T-helper 1 cell treated with Interleukin-12 subunit alpha and Interleukin-12 subunit beta and Interleukin-4 antibody, amounts not matched to agents 30 μg/mL and 1 μg/mL, for 36 hours (primary cell): ENCODE data around the gene HYAL1.
"Not testable (repeated sequence)": the region's sequence is repeated elsewhere in the genome, so short reads cannot be mapped to it uniquely, and the experiment has no call there.

Experiments
- H3K27ac Mint-ChIP-seq: one replicate; pipeline ENCODE4 v1.8.0; 2021; ENCODE audit warnings: mild to moderate bottlenecking, mixed read lengths
- H3K27me3 Mint-ChIP-seq: one replicate; pipeline ENCODE4 v1.8.0; 2021; ENCODE audit warnings: low read depth, mixed read lengths
- H3K36me3 Mint-ChIP-seq: one replicate; pipeline ENCODE4 v1.8.0; 2021; ENCODE audit warnings: low read depth, mixed read lengths
- H3K4me1 Mint-ChIP-seq: one replicate; pipeline ENCODE4 v1.8.0; 2021; ENCODE audit warnings: low read depth, mixed read lengths
- H3K4me3 Mint-ChIP-seq: one replicate; pipeline ENCODE4 v1.8.0; 2021; ENCODE audit warnings: mild to moderate bottlenecking, moderate library complexity, mixed read lengths
- H3K9me3 Mint-ChIP-seq: one replicate; pipeline ENCODE4 v1.8.0; 2021; ENCODE audit warnings: mixed read lengths

The HYAL1 gene

DNA sequence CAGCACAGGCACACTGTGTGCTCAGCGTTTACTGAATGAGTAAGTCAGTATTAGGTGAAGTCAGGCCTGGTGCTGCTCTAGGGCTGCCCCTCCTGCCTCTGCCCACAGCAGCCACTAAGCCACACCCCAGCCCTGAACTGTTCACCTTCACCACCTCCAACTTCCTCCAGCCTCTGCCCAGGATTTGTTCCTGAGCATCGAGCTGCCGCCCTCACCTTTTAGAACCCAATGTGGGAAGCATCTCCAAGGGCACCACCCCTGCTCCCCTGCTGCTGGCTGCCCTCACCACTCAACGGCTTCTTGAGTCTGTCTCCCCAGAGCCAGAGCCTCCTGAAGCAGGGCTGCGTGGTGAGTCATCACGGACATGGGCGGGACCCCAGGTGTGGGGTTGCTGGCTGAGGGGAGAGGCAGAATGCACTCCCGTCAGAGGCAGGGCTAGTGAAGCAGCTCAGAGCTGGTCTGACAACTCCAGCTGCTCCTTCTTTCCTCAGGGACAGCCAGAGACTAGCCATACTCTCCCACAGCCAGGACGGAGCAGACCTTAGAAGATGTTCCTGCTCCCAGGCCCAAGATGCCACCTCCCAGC is 13.4 kb upstream of the HYAL1 start:
- Mint-ChIP-seq H3K27me3 (no peaks in the 10 kb centered on the region), H3K36me3 (peaks cover 7% of the 10 kb centered on the region), H3K9me3 (no peaks in the 10 kb centered on the region), H3K27ac (peak overlapping the region; percentile 71), H3K4me3 (peak overlapping the region; percentile 10), H3K4me1 (peaks cover 31% of the 10 kb centered on the region)

DNA sequence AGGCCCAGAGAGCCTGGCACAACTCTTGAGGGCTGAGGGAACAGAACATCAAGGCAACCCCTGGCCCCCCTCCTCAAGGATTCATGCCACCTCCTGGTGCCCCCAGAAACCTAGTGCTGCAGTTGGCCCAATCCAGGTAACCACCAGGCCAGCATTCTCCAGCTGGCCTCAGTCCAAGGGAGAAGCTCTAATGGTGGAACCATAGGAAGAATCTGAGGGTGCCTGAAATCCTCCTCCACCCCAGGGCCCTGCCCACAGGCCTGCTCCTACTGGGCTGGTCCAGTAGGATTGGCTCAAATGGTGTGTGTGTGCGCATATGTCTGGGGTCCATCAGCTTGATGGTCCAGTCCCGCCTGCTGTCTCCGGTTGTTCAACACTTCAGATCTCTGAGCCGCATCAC is 11.4 kb upstream of the HYAL1 start:
- Mint-ChIP-seq H3K9me3 (no peaks in the 10 kb centered on the region), H3K4me1 (peaks cover 24% of the 10 kb centered on the region), H3K27me3 (no peaks in the 10 kb centered on the region), H3K4me3 (no peak overlapping the region), H3K36me3 (peaks cover 7% of the 10 kb centered on the region), H3K27ac (peak overlapping the region; percentile 41)

DNA sequence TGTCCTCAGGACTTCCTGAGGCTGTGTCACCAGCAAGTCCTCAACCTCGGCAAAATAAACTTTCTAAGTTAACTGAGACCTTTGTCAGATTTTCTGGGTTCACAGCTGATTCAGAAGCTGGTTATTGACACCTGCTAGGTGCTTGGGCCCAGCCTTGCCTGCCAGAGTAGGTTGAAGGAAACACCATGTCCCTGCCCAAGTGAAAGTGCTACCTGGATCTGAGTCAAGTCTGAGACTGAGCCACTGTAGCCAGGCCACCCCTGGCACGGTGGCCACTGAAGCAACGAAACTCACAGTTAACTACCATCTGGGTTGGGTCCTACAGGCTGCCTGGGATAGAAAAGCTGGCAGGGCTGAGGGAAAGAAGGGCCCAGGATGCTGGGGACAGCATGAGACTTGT is 11.0 kb upstream of the HYAL1 start:
- H3K27ac Mint-ChIP-seq = no peak overlapping the region
- H3K4me3 Mint-ChIP-seq = no peak overlapping the region

DNA sequence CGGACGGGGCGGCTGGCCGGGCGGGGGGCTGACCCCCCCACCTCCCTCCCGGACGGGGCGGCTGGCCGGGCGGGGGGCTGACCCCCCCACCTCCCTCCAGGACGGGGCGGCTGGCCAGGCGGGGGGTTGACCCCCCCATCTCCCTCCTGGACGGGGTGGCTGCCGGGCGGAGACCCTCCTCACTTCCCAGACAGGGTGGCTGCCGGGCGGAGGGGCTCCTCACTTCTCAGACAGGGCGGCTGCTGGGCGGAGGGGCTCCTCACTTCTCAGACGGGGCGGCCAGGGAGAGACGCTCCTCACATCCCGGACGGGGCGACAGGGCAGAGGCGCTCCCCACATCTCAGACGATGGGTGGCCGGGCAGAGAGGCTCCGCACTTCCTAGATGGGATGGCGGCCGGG is 8.7 kb upstream of the HYAL1 start:
- H3K36me3 Mint-ChIP-seq, H3K27ac Mint-ChIP-seq, H3K4me3 Mint-ChIP-seq, H3K27me3 Mint-ChIP-seq, H3K9me3 Mint-ChIP-seq: not testable (repeated sequence)
- peaks cover 13% of the 10 kb centered on the region for H3K4me1 Mint-ChIP-seq

More for the DNA sequence above, 11.0 kb upstream of the HYAL1 start:
- Mint-ChIP-seq H3K27me3 (no peaks in the 10 kb centered on the region), H3K36me3 (peaks cover 7% of the 10 kb centered on the region), H3K4me1 (peaks cover 21% of the 10 kb centered on the region), H3K9me3 (no peaks in the 10 kb centered on the region)

DNA sequence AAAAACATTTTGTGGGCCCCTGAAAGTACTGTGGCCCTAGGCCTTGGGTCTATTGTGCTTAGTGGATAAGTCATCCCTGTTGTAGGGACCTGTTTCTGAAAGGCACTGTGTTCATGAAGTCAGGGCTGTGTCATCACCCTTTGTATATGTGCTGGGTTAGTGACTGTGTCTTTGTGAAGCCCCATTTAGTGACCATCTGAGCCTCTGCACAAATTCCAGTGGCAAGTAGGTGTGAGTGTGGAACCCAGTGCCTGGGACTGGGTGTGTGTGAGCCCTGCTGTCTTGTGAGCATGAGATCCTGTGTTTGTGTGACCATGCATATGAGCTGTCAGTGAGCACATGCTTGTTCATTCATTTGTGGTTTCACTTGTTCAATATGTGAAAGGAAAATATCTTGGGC is 1.2 kb upstream of the HYAL1 start:
- Mint-ChIP-seq H3K4me1 (peaks cover 9% of the 10 kb centered on the region), H3K27me3 (no peaks in the 10 kb centered on the region), H3K4me3 (no peak overlapping the region), H3K27ac (no peak overlapping the region), H3K9me3 (no peaks in the 10 kb centered on the region), H3K36me3 (no peaks in the 10 kb centered on the region)

DNA sequence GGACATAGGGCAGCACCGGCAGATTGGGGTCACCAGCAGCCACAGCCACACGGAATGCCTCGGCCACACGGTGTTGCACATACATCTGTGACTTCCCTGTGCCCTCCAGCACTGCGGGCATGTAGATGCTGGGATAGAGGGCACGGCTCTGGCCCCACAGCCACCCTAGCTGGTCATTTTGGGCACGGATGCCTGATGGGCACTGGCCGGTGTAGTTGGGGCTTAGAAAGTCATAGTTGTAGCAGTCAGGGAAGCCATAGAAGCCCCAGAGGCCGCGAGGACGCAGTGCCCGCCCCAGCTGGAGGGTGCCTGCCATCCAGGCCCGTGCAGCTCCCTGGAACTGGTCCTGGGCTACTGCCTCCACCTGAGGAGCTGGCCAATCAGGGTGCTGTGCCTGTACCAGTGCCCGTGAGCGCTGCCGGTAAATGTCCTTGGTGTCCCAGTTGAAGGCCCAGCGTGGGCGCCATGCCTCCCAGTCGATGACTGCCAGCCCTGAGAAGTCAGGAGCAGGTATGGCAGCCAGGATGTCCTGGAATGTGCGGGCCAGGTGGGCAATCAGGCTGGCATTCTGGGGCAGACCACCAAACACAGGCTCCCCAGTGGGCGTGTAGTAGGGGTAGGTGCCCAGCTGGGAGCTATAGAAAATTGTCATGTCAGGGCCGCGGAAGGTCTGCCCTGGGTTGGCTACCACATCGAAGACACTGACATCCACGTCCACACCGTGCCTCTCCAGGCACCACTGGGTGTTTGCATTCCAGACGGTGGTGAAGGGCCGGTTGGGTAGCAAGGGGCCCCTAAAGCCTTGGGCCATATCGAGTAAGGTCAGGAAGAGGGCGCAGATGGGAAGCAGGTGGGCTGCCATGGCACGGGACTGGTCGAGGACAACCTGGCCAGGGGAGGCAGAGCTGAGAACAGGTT is 1.0 kb downstream of the HYAL1 start:
- H3K4me3 Mint-ChIP-seq = no peak overlapping the region
- peaks cover 3% of the 10 kb centered on the region for H3K36me3 Mint-ChIP-seq
- peaks cover 18% of the 10 kb centered on the region for H3K4me1 Mint-ChIP-seq
- no peaks in the 10 kb centered on the region for H3K27me3 Mint-ChIP-seq
- no peaks in the 10 kb centered on the region for H3K9me3 Mint-ChIP-seq
- no peak overlapping the region for H3K27ac Mint-ChIP-seq

DNA sequence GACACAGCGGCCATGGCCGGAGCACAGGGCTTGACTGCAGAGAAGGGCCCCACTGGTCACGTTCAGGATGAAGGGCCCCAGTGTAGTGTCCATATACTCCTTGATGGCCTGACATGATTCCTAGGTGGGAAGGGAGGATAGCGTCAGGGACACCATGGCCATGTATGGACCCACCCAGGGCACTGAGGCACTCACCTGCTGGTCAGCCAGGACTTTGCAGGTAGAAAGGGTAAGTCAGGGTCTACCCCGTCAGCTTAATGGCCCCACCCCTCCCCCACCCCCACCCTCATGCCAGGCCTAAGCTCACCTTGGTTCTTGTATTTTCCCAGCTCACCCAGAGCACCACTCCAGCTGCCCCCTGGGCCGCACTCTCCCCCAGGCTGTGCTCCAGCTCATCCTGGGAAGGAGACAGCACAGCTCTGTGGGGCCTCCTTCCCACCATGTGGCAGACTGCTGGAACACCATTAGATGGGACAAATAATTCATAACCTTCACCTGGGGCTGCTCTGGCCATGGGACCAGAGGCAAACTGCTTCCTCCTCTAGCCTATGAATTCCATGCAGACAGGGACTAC is 2.6 kb downstream of the HYAL1 start:
- Mint-ChIP-seq H3K36me3 (peaks cover 3% of the 10 kb centered on the region), H3K4me3 (peak overlapping the region; percentile 96), H3K27ac (peak overlapping the region; percentile 95), H3K27me3 (no peaks in the 10 kb centered on the region), H3K4me1 (peaks cover 24% of the 10 kb centered on the region), H3K9me3 (no peaks in the 10 kb centered on the region)

DNA sequence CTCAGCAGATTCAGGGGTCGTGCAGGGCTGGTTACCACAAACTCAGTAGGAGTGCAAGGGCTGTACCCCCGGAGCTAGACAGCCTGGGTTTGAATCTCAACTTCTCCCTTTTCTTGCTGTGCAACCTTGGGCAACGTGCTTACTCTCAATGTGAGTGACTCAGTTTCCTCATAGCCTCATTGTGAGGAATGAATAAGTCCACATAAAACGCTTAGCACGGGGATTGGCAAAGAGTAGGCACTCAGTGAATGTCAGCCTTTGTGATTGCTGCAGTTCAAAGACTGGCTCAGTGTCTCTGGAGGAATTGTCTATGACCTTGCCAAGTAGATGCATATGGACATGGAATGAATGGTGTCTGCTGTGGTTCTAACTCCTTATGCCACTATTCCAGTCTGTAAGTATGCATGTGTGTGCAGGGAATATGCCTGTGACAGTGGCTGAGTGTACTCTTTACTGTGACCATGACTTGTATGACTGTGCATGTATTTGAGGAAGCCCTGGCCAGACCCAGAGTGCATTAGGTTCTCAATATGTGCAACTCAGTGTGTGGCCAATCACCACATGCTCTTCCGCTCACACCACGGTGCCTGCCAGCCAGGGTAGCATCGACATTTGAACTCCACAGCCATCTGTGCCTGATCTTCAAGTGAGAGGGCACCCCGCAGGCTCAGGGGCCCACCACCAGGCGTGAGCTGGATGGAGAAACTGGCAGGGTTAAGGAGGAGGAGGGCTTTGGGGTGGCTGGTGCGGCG is 3.3 kb downstream of the HYAL1 start:
- Mint-ChIP-seq H3K27me3 (no peaks in the 10 kb centered on the region), H3K4me3 (peak overlapping the region; percentile 96), H3K36me3 (peaks cover 3% of the 10 kb centered on the region), H3K9me3 (no peaks in the 10 kb centered on the region), H3K27ac (peak overlapping the region; percentile 95), H3K4me1 (peaks cover 24% of the 10 kb centered on the region)

DNA sequence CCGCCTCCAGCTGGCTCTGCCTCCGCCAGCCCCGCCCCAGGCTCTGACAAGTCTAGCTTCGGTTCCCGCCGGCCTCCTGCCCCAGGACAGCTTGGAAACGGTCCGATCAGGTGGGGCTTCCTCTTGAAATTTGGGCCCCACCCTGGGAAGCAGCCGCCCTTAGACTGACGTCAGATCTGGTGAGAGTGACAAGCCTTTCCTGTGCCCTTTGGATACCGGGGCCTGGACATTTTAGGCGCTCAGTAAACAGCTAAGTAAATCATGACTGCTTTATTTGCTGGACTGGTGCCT is 3.8 kb downstream of the HYAL1 start:
- peak overlapping the region; percentile 95 for H3K27ac Mint-ChIP-seq

DNA sequence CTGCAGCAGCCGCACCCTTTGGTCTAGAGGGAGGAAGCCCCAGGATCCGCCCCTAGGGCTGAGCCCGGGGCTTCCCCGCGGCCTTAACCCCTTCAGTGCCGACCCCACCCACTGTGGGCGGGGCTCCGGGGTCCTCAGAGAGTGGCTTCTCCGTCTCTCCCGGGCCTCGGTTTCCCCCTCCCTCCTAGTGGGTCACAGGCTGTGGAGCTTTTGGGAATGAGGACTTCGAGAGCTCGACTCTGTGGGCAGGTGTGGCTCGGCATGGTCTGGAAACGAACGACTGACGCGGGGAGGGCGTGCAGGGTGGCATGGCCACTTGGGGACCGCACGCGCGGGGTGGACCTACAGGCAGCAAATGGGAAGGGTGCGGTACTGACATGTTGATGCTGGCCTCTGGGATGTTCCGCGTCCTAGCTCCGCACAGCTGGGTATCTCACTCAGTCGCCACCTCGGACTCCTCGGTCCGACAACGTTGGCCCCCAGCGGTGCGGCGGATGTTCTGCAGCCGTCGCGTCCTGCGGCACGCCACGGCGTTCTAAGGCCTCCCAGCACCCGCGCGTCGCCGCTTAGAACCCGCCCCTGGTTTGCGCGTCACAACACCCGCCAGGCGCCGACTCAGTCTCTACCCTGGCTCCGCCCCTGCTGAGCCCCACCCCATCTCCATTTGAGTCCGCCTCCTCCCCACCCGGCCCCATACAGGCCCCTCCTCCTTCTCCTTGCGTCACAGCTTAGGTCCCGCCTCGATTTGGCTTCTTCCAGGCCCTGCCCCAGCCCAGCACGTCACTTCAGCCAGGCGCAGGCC is 4.3 kb downstream of the HYAL1 start, which contains the start of the genes HYAL3 and NAA80:
Gene HYAL3, minus strand, starts transcription at position 570 of the 802 bp plus-strand sequence. CDS start 3,803 bp downstream, outside the sequence.
Gene NAA80, minus strand, starts transcription at position 570 of the 802 bp plus-strand sequence. CDS start 1,942 bp downstream, outside the sequence.
- peak within 1 kb of the TSS; percentile 95 for H3K27ac Mint-ChIP-seq

More for the DNA sequence above, 3.8 kb downstream of the HYAL1 start:
- Mint-ChIP-seq H3K36me3 (peaks cover 3% of the 10 kb centered on the region), H3K4me1 (peaks cover 24% of the 10 kb centered on the region), H3K4me3 (peak overlapping the region; percentile 96), H3K9me3 (no peaks in the 10 kb centered on the region), H3K27me3 (no peaks in the 10 kb centered on the region)

DNA sequence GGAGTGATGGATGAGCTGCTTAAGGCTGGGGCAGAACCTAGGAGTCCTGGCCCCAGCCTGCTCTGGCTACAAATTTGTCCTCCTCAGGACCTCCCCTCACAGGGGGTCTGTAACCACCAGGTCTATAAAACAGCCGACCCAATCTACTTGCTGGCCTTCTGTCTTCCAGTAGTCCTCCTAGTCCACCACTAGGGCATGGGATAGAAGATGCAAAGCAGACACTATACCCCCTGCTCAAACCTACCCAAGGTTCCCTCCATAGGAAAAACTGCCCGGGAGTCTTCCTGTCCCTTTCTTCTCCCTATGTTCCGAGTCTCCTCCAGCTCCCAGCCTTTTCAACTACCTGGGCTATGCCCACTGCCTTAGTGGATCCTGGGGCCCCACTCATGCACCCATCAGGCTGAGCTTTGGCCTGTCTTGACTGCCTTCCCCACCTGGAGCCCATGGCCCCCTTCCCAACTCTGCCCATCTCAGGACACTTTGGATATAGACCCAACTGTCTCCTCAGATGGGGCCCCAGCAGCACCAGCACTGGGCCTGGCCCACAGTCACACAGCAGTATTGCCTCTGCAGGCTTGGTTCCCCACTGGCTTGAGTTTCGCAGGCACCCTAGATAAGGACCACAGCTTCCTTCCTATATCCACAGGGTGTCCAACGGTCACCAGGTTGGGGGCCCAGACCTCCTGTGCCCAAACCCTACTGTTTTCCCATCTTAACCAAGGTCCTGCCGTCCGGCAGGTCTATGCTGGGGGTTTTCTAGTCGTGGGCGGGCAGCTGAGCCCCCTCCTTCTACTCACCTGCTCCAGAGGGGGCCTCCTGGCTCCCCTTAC is 5.3 kb downstream of the HYAL1 start:
- H3K9me3 Mint-ChIP-seq = no peaks in the 10 kb centered on the region
- peak overlapping the region; percentile 95 for H3K27ac Mint-ChIP-seq
- H3K27me3 Mint-ChIP-seq = no peaks in the 10 kb centered on the region
- H3K4me3 Mint-ChIP-seq = peak overlapping the region; percentile 96
- H3K36me3 Mint-ChIP-seq = peaks cover 3% of the 10 kb centered on the region
- H3K4me1 Mint-ChIP-seq = peaks cover 26% of the 10 kb centered on the region

More for the DNA sequence above, 4.3 kb downstream of the HYAL1 start, which contains the start of the genes HYAL3 and NAA80:
- H3K9me3 Mint-ChIP-seq = no peaks in the 10 kb centered on the region
- H3K27me3 Mint-ChIP-seq = no peaks in the 10 kb centered on the region
- peaks cover 24% of the 10 kb centered on the region for H3K4me1 Mint-ChIP-seq
- peak within 1 kb of the TSS; percentile 96 for H3K4me3 Mint-ChIP-seq
- peaks cover 3% of the 10 kb centered on the region for H3K36me3 Mint-ChIP-seq

DNA sequence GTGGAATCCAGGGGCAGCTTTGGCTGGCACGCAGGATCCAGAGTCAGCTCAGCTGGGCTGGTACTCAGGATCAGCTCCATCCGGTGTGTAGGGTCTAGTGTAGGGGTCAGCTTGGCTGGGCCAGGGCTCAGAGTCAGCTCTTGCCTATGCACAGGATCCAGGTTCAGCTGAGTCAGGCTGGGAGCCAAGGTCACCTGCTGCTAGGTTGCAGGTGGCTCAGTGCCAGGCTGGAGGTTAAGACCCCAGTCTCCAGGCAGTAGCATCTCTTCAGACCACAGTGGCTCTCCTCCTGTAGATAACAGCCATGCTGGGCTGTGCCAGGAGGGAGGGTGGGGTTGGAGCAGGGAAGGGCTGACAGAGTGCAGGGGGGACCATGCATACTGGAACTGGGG is 6.0 kb downstream of the HYAL1 start:
- Mint-ChIP-seq H3K27ac (no peak overlapping the region), H3K27me3 (no peaks in the 10 kb centered on the region), H3K4me1 (peaks cover 34% of the 10 kb centered on the region), H3K4me3 (peak overlapping the region; percentile 14), H3K36me3 (peaks cover 3% of the 10 kb centered on the region), H3K9me3 (no peaks in the 10 kb centered on the region)
